NOMO-1 treated with DMSO at 0.1 percent for 48 hours (cell line): Measurements from ENCODE around the gene UBE2M.

Experiments used
- DNase-seq: peaks from one replicate; lab custom pipeline; 2025; ENCODE audit not compliant: unreplicated experiment; lab: John Stamatoyannopoulos, UW

Gene UBE2M

DNA sequence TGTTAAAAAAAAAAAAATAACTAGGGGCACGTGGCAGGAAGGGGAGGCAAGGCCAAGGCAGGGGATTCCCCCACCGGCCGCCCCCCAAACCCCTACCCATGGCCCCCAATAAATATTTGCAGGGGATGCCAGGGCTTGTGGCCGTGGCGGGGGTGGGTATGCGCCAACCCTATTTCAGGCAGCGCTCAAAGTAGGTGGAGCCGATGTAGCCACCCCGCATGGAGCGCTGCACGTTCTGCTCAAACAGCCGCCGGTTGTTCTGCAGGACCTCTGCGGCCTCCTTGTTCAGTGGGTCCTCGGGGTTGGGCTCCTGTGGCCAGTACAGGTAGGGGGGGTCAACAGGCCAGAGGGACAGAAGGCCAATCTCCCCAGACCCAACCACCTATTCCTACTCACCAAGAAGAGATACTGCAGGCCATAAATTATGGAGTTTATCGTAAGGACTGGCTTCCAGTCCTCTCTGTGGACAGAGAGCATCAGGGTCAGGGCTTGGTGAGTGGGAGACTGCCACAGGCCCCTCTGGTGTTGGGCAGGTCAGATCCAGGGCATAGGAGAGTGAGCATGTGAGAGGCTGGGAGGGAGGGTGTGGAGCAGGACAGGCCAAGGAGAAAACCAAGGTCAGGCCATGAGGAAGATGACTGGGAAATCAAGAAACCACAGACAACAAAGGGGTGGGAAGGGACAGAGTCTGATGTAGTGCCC, 2.3 kb downstream of the UBE2M start:
- no peak for DNase-seq

DNA sequence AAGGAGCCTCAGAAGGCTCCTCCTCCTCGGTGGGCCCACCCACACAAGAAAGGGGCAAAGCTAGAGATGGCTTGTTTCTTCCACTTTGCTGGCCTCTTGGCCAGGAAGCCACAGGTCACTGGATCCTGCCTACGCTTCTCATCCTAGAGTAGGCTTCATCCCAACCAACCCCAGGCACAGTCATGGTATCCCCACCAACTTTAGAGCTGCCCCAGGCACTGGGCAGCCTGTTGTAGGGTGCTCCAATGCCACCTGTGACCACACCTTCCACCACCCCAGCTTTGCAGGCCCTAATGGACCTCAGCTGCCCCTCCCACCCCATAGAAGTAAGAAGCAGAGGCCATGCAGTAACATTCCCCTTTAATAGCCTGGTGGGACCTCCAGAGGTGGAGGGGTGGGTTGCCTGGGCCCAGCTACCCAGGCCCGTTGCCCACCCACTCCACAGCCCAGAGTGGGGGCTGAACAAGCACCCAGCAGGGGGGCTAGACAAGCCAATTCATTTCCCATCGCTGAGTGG, 3.0 kb downstream of the UBE2M start:
- no peak for DNase-seq

DNA sequence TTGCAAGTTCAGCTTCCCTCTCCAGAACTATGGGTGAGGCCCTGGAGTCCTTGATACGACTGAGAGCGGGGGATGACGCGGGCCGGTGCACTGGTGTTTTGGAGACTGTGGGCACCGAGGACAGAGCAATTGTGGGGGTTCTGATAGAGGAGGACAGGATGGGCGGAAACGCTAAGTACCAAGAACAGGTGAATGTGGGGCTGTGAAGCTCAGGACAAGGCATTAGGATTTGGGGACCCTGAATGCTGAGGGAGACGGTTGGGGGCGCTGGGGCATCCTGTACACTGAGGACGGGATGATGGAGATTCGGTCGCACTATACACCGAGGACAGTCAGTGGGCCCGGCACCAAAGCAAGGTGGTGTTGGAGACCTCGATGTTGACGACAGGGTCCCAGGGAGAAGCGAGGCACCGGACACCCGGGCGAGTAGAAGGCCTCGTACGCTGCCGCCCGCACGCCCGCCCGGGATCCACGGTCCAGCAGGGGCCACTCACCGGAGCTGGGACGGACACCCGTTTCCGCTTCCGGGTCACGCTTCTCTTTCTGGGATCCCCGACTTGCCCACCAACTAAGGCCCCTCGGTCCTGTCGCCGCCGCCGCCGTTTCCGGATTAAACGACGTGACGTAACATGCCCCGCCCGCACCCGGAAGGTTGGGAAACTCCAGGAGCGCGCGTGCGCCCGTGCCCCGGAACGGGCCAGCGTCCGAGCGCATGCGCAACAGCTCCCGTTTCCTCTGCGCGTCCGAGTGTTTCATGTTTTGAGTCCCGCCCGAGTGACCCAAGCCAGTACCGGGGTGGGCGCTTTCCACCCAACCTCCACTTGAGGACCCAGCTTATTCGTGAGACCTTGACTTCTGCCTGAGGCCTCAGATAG, 3.7 kb downstream of the UBE2M start, which contains the start of gene CHMP2A:
CHMP2A (minus strand) TSS at position 612 of the 875 bp plus-strand sequence. CDS start 893 bp downstream, outside the sequence.
- DNase-seq: no peak

DNA sequence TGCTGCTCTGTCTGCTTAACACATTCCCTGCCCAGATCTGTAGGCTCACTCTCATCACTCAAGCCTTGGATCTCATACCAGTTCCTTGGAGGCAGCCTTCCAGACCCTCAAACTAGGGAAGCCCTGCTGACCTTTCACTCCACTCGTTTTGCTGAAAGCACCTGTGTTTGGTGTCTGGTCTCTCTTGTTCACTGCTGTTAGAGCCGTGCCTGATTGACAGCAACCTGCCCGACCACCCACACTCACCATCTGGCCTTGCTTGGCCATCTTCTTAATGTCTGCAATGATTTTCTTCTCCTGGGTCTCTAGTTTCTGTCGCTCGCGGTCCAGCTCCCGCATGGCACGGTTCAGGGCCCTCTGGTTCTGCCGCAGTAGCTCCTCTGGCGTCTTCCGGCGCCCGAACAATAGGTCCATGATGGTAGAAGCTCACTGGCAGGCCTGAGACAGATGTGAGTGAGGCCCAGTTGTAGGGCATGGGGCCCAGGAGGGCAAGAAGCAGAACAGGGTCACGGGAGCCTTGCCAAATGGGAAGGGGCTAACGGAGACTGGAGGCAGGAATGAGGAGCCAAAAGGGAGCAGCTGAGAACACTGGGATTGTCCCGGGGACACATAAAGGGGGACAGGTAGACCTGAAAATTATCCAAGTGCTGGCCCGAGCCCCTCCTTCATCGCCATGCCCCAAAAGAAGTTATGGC, 4.5 kb downstream of the UBE2M start:
- DNase-seq: no peak

DNA sequence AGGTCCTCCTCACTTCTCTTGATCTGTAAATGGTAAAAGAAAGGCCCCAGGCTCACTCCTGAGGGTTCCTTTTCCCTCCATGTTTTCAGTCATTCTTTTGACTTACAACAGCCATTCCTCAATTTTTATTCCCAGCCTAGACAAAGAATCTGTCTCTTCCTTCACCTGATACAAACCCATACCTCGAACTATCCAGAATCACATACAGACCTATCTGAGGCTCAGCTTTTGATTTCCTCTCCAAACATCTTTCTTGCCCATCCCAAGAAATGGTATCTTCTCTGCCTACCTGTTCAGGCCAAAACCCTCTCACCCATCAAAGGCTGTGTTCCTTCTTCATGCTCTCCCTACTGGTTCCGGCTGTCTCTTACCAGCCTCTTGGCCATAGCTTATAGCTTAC, 5.8 kb downstream of the UBE2M start:
- no peak for DNase-seq

DNA sequence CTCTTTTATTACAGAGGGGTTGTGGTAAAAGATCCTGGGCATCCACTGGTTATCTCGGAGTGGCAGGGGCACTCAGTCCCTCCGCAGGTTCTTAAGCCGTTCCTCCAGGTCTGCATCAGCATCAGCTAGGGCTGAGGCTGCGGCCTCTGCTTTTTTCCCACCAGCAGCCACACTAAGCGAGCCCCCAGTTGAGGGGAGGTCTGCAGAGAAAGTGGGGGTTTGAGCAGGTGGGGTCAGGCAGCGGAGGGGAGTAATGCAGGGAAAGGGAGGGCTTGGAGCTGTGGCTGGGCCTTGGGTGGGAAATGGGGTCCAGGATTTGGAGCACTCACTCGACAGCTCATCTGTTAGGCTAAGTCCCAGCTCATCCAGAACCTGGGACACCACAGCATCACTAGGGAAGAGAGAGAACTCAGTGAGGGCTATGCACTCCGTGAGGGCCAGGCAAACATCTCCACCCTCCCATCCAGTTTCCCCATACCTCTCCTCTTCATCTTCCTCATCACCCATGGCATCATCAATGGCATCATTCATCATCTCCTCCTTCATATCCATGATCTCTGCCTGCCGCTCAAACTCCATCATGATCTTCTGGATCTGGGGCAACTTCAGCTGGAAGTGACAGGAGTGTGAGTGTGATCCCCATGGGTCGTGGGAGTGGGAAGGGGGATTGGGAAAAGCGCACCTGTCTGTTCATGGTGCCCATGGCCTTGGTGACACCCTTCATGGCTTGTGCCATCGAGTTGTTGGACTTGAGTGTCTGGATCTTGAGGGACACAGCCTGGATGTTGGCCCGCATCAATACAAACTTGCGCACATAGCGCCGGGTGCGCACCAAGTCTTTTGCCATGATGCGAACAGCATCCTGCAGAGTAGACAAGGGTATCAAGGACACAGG, 6.6 kb downstream of the UBE2M start:
- DNase-seq: no peak

DNA sequence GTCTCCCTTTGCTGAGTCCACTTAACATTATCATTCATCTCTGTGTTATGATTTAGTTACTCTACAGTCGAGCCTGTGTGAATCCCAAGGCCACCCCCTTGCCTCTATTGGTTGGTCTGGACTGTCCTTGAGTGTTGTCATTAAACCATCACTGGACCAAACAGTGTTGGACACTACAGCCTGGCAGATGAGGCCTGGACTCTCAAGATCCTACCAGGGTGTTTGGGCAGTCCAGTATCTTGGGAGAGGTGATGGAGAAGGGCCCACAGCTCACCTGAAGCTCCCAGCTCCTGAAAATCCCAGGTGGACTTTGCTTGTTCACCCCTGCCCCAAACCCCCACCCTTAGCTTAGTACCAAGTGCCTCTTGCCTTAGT, 7.3 kb downstream of the UBE2M start:
- no peak for DNase-seq

DNA sequence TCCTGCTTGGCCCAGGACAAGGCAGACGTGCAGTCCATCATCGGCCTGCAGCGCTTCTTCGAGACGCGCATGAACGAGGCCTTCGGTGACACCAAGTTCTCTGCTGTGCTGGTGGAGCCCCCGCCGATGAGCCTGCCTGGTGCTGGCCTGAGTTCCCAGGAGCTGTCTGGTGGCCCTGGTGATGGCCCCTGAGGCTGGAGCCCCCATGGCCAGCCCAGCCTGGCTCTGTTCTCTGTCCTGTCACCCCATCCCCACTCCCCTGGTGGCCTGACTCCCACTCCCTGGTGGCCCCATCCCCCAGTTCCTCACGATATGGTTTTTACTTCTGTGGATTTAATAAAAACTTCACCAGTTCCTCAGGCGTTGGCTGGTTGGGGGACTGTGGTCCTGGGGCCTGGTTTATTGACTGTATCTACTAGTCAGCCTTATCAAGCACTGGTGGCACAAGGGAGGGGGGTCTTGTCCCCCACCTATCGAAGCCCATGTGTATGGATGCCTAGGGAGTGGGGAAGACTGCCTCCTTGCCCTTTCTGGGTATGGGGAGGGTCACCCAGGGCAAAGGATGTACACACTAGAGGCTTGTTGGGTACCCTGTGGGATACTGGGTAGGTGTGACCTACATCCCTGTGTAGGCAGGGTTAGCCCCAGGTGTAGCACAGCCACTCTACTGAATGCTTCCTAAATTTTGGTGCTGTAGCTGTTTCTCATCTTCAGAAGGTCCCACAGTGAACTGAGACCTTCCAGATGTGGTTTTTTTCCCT, 7.9 kb downstream of the UBE2M start:
- DNase-seq: no peak

DNA sequence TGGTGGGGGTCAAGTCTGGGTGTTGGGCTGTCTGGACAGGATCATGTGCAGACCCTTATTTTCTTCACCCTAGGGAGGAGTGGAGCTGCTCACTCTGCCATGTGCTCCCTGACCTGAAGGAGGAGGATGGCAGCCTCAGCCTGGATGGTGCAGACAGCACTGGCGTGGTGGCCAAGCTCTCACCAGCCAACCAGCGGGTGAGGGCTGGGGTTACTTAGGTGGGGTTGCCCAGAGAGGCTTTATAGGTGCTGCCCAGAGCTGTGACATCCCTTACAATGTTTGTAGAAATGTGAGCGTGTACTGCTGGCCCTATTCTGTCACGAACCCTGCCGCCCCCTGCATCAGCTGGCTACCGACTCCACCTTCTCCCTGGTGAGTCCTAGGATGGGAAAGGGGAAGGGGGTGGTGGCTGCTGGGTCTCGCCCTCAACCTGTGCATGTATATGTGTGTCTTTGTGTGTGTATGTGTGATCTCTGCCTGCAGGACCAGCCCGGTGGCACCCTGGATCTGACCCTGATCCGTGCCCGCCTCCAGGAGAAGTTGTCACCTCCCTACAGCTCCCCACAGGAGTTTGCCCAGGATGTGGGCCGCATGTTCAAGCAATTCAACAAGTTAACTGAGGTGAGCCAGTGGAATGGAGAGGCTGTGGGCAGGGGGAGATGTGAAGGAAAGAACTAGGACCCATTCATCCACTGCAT, 8.6 kb downstream of the UBE2M start:
- no peak for DNase-seq

DNA sequence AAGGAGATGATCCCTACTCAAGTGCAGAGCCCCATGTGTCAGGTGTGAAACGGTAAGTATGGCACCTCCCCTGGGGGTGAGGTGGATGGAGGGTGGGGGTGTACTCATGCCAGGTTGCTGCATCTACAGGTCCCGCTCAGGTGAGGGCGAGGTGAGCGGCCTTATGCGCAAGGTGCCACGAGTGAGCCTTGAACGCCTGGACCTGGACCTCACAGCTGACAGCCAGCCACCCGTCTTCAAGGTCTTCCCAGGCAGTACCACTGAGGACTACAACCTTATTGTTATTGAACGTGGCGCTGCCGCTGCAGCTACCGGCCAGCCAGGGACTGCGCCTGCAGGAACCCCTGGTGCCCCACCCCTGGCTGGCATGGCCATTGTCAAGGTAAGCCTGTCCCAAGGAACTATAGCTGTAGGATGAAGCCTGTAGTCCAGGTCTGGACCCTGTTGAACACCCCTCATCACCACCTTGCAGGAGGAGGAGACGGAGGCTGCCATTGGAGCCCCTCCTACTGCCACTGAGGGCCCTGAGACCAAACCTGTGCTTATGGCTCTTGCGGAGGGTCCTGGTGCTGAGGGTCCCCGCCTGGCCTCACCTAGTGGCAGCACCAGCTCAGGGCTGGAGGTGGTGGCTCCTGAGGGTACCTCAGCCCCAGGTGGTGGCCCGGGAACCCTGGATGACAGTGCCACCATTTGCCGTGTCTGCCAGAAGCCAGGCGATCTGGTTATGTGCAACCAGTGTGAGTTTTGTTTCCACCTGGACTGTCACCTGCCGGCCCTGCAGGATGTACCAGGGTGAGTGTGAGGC, 9.3 kb downstream of the UBE2M start:
- no peak for DNase-seq

DNA sequence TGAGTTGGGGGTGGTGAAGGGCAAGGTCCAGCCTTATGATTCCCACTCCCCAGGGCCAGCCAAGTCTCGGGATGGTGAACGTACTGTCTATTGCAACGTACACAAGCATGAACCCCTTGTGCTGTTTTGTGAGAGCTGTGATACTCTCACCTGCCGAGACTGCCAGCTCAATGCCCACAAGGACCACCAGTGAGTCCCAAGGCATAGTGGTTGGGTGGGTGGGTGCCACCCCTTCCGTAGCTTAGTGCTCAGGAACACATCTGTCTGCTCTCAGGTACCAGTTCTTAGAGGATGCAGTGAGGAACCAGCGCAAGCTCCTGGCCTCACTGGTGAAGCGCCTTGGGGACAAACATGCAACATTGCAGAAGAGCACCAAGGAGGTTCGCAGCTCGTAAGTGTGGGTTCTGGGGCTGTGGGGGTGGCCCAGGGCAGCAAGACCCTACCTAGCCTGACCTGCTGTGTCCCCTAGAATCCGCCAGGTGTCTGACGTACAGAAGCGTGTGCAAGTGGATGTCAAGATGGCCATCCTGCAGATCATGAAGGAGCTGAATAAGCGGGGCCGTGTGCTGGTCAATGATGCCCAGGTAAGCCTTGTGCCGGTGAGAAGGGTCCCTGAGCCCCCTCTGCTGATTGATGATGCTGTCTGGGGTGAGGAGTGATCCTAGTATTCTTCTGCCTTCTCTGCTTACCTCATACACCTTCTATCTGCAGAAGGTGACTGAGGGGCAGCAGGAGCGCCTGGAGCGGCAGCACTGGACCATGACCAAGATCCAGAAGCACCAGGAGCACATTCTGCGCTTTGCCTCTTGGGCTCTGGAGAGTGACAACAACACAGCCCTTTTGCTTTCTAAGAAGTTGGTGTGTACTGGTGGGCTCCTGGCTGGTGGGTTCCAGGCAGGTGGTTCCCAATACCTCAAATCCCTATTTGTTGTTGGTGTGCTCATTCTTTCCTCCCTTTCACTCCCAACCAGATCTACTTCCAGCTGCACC, 10.8 kb downstream of the UBE2M start:
- no peak for DNase-seq

DNA sequence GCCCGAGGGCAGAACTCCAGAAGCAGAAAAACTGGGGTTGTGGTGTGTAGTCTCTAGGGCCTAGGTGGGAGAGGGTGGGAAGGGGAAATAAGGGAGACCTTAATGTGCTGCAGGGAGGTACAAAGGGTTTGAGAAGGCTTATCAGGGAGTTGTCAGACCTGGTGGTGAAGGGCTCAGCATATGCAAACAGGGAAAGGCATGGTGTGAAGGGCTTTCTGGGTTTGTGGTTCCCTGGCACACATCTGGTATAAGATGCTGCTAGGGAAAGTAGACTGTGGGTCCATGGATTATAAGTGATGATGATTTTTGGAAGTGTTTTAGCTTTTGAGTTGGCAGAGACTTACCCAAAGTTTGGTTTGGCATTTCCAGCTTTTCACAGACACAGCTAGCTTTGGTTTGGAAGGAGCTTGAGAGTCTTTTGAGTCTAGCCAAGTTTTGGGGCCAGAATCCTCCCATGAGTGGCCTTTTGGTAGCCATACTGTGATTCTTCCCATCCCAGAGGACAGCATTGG, 12.3 kb downstream of the UBE2M start:
- no peak for DNase-seq

DNA sequence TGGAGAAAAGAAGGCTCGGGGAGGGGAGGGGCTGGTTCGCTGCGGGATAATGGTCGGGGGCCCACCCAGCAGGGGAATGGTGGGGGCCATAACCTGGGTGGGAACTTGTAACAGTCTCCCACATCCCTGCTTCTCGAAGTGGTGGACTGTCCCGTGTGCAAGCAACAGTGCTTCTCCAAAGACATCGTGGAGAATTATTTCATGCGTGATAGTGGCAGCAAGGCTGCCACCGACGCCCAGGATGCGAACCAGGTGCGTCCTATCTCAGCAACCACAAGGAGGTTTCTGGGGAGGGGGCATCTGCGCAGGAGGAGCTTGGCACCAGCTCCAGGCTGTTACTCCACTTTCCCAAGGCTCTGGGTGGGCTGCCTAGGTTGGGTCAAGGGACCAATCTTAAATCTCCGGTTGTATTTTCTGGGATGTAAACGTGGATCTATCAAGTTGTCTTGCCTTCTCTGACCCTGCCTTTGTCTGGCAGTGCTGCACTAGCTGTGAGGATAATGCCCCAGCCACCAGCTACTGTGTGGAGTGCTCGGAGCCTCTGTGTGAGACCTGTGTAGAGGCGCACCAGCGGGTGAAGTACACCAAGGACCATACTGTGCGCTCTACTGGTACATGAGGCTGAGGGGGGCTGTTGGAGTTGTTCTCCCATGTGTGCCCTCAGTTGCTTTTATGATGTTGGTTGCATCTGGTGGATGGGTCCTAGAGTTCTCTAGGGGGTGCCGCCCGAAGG, 13.0 kb downstream of the UBE2M start:
- DNase-seq: no peak

DNA sequence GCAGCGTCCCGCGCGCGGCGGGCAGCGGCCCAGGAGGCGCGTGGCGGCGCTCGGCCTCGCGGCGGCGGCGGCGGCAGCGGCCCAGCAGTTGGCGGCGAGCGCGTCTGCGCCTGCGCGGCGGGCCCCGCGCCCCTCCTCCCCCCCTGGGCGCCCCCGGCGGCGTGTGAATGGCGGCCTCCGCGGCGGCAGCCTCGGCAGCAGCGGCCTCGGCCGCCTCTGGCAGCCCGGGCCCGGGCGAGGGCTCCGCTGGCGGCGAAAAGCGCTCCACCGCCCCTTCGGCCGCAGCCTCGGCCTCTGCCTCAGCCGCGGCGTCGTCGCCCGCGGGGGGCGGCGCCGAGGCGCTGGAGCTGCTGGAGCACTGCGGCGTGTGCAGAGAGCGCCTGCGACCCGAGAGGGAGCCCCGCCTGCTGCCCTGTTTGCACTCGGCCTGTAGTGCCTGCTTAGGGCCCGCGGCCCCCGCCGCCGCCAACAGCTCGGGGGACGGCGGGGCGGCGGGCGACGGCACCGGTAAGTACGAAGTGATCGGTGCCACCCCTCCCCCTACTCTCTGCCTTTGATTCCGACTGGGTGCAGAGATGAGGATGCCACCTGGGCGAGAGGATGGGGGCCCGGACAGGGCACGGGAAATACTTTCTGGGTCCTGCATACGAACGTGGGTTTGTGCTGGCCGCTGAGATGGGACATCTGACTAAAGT, 13.7 kb downstream of the UBE2M start:
- DNase-seq: no peak

DNA sequence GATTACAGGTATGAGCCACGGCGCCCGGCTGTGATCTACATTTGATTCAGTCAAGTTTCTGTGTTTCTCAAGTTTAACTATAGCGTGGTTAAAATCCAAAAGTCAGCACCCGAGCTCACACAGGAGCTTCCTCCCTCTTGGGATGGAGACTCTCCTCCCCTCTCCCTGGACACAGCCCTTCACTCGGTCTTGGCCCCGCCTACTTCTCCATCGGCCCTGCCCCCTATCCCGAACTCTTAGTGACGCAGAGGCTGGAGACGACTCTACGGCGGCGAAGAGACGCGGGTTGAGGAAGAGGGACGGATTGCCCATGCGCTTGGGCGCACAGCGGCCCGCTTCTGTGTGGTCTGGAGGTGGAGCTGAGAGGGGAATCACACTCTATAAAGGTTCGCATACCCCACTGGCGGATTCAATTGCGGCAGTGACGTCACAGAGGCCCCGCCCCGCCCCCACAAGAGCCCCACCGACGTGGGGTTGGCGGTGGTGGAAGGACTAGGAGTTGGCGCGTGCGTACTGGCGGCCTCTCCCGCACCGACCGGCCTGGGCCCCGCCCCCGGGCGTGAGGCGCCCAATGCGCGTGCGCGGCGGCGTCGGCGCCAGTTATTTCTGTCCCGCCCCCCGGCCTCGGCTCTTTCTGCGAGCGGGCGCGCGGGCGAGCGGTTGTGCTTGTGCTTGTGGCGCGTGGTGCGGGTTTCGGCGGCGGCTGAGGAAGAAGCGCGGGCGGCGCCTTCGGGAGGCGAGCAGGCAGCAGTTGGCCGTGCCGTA, 14.4 kb downstream of the UBE2M start, which contains the start of gene TRIM28:
TRIM28 (plus strand) TSS at position 239 of the 765 bp plus-strand sequence. CDS start 694 bp downstream, outside the sequence.
- no peak for DNase-seq
